Astrocyte (in vitro differentiated cells and primary cell): ENCODE results near the gene MC4R.

Experiments
- EZH2 ChIP-seq: IDR thresholded peaks from 2 replicates; pipeline ENCODE4 v1.6.1; 2012; ENCODE audit warnings: mild to moderate bottlenecking, low read length, inconsistent platforms; ENCODE audit not compliant: insufficient read depth
- TF ChIP-seq, protein P1 (sequence below): IDR thresholded peaks from 2 replicates; pipeline ENCODE4 v1.5.1; 2011; ENCODE audit warnings: low read depth, mild to moderate bottlenecking, inconsistent platforms, low read length, moderate library complexity; ENCODE audit not compliant: insufficient read depth

DNA sequence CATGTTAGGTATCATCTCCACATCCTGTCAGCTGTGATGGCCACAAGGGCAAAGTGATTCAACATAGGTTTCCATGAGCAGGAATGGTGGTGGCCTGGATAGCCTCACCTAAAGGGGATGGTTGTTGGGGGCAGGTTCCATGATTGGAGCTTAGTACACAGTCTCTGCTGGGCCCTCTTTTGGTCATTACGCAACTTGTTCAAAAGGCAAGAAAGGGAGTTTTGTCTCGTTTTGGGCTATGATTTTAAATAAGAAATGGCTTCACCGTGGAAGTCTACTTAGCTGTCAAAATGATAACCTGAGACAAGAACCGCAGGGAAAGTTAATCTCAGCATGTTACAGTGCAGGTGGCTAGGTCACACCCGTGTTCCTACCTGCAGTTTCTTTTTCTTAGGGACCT lies 13.1 kb upstream of the MC4R start:
- TF ChIP-seq, protein P1, sequence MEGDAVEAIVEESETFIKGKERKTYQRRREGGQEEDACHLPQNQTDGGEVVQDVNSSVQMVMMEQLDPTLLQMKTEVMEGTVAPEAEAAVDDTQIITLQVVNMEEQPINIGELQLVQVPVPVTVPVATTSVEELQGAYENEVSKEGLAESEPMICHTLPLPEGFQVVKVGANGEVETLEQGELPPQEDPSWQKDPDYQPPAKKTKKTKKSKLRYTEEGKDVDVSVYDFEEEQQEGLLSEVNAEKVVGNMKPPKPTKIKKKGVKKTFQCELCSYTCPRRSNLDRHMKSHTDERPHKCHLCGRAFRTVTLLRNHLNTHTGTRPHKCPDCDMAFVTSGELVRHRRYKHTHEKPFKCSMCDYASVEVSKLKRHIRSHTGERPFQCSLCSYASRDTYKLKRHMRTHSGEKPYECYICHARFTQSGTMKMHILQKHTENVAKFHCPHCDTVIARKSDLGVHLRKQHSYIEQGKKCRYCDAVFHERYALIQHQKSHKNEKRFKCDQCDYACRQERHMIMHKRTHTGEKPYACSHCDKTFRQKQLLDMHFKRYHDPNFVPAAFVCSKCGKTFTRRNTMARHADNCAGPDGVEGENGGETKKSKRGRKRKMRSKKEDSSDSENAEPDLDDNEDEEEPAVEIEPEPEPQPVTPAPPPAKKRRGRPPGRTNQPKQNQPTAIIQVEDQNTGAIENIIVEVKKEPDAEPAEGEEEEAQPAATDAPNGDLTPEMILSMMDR: no peak
- no peak for TF ChIP-seq EZH2
